ENCODE data around the gene CASZ1. TPM values are rescaled to one million over a fixed set of nuclear protein-coding genes. Genes with fewer than 3 reads are reported as not detected.

Gene CASZ1
- total and polyA plus RNA-seq, 9 of the 15 experiments (the other 6 are each of a cell fraction or from before 2014, with no cell fraction given) = 0.01 to 4.0 (median 0.76) TPM; not detected in 1

DNA sequence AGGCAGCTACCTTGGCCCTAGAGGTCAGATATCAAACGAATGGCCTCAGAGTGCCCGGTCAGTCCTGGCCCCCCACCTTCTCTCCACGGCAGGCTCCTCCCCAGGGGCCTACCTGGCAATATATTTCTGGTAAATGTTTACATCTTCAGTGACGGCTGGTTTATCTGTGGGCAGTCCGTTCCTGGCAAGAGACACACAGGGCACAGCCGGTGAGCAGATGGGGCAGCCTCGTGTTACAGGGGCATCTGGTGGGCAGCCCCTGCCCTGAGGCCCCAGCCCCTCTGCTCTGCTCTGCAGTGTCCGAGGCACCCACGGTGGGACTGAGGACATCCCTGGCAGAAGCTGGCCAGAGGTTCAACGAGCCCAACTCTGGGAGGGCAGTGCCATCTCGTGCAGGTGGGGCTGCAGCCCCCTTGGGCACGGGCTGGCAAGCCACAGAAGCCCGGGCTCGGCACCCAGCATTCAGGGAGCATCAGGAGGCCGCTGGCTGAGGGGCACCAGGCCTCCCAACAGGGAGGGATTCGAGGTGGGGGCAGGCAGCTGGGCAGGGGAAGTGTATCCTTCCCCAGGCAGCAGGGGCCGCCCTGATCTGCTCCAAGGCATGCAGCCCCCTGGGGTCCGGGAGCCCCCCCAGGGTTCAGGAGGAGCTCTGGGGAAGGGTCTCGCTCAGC lies 137.9 kb downstream of the CASZ1 start:
- intact Hi-C loops (cut with micrococcal nuclease) = no loop called here
- ChIA-PET POLR2A (no interaction called here), CTCF (ENCODE audit: low intra/inter-chr PET ratio) (no interaction called here)
- Histone ChIP-seq H3K27me3 (ENCODE audit: control insufficient read depth in 2 of 2, insufficient read depth in 2 of 2, low read length in 2 of 2) (peaks cover 41 to 81% of the 10 kb centered on the region in 2 experiments), H3K4me2 (ENCODE audit: insufficient read depth, low read length) (no peak overlapping the region), H3K9me1 (ENCODE audit: control insufficient read depth, insufficient read depth, low read length) (no peaks in the 10 kb centered on the region), H3K27ac (ENCODE audit: extremely low read depth, low read depth, low read length) (no peak overlapping the region), H3K4me3 (no peak overlapping the region), H3K9me3 (replicated peaks; ENCODE audit: control insufficient read depth, insufficient read depth, low read depth, low read length) (peaks cover 3% of the 10 kb centered on the region; the same call in 1 of the 2 replicates), H2AFZ (ENCODE audit: low read depth, low read length) (no peak overlapping the region), H3K9ac (ENCODE audit: insufficient read depth in 1 of 2, low read depth in 2 of 2, low read length in 2 of 2) (no peak overlapping the region), H3K36me3 (ENCODE audit: control insufficient read depth, insufficient read depth, low read length) (no peaks in the 10 kb centered on the region), H3K79me2 (ENCODE audit: control insufficient read depth, insufficient read depth, low read length) (no peaks in the 10 kb centered on the region), H3K4me1 (replicated peaks in 1 of 2; ENCODE audit: control insufficient read depth in 2 of 2, insufficient read depth in 2 of 2, low read length in 2 of 2) (peaks cover 0 to 58% of the 10 kb centered on the region in 2 experiments; a peak in 1 of 5 replicates), H4K20me1 (replicated peaks; ENCODE audit: control insufficient read depth, insufficient read depth, low read length) (peaks cover 24% of the 10 kb centered on the region)
- DNase-seq (ENCODE audit: extremely low read depth in 1 of 4, low spot score in 3 of 4) (no peak), FAIRE-seq (no peak), ATAC-seq (no peak)
- in situ Hi-C loops (cut with MboI) = no loop called here
- no TSS peak for BruUV-seq (replicated peaks)
- 3% methylated on average over 19 of the region's 19 CpGs for WGBS (ENCODE audit: insufficient coverage, low coverage, missing lambda C conversion rate)
- TF ChIP-seq ZNF764 (CRISPR knock-in tag; IDR thresholded peaks at IDR 0.05; ENCODE audit: low read depth) (no peak), NUFIP1 (IDR thresholded peaks at IDR 0.05; ENCODE audit: partially characterized antibody) (no peak), RAD21 (CRISPR knock-in tag; conservative IDR thresholded peaks at IDR 0.05 in 1 of 2, IDR thresholded peaks at IDR 0.05 in 1 of 2) (no peak), ZKSCAN3 (CRISPR knock-in tag; IDR thresholded peaks at IDR 0.05) (no peak), SRSF3 (IDR thresholded peaks at IDR 0.05; ENCODE audit: insufficient read depth, low read length) (no peak)
- TF ChIP-seq, protein P1, sequence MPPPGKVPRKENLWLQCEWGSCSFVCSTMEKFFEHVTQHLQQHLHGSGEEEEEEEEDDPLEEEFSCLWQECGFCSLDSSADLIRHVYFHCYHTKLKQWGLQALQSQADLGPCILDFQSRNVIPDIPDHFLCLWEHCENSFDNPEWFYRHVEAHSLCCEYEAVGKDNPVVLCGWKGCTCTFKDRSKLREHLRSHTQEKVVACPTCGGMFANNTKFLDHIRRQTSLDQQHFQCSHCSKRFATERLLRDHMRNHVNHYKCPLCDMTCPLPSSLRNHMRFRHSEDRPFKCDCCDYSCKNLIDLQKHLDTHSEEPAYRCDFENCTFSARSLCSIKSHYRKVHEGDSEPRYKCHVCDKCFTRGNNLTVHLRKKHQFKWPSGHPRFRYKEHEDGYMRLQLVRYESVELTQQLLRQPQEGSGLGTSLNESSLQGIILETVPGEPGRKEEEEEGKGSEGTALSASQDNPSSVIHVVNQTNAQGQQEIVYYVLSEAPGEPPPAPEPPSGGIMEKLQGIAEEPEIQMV (tag; conservative IDR thresholded peaks at IDR 0.05; ENCODE audit: low read depth) = no peak
- TF ChIP-seq, protein P2, sequence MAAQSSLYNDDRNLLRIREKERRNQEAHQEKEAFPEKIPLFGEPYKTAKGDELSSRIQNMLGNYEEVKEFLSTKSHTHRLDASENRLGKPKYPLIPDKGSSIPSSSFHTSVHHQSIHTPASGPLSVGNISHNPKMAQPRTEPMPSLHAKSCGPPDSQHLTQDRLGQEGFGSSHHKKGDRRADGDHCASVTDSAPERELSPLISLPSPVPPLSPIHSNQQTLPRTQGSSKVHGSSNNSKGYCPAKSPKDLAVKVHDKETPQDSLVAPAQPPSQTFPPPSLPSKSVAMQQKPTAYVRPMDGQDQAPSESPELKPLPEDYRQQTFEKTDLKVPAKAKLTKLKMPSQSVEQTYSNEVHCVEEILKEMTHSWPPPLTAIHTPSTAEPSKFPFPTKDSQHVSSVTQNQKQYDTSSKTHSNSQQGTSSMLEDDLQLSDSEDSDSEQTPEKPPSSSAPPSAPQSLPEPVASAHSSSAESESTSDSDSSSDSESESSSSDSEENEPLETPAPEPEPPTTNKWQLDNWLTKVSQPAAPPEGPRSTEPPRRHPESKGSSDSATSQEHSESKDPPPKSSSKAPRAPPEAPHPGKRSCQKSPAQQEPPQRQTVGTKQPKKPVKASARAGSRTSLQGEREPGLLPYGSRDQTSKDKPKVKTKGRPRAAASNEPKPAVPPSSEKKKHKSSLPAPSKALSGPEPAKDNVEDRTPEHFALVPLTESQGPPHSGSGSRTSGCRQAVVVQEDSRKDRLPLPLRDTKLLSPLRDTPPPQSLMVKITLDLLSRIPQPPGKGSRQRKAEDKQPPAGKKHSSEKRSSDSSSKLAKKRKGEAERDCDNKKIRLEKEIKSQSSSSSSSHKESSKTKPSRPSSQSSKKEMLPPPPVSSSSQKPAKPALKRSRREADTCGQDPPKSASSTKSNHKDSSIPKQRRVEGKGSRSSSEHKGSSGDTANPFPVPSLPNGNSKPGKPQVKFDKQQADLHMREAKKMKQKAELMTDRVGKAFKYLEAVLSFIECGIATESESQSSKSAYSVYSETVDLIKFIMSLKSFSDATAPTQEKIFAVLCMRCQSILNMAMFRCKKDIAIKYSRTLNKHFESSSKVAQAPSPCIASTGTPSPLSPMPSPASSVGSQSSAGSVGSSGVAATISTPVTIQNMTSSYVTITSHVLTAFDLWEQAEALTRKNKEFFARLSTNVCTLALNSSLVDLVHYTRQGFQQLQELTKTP (IDR thresholded peaks at IDR 0.05; ENCODE audit: low read depth in 1 of 2, partially characterized antibody in 2 of 2) = no peak
